A673 (cell line): ENCODE results near the gene HOXB8. TPM values are rescaled to one million over a fixed set of nuclear protein-coding genes. Genes with fewer than 3 reads are reported as not detected.

Experiments used
- BruUV-seq: library from RNA; stranded (reverse); fragments of 400-500 nt; replicated peaks from 2 replicates; lab custom pipeline; 2021; lab: Mats Ljungman, UMichigan
- CTCF ChIA-PET: fragments of 300-600 bp; sonication (Branson Sonifier 250); formaldehyde crosslinking; loops from one replicate; lab custom pipeline; 2022; ENCODE audit warnings: antibody characterized with exemption; lab: Charles Lee
- POLR2A ChIA-PET: fragments of 300-600 bp; sonication (Branson Sonifier 250); formaldehyde crosslinking; loops from one replicate; lab custom pipeline; 2022; ENCODE audit warnings: antibody characterized with exemption; ENCODE audit not compliant: low non-redundant PET; lab: Charles Lee
- DNase-seq: peaks from one replicate; pipeline ENCODE4 v3.0.0-alpha.2; 2015; ENCODE audit warnings: low spot score
- H3K27ac ChIP-seq: fragments of 200-600 bp; sonication (generic); 2 replicates; pipeline ENCODE4 v1.5.1; 2016; ENCODE audit warnings: mixed run types, low read depth, mild to moderate bottlenecking, mixed read lengths, antibody characterized with exemption, low read length; ENCODE audit not compliant: poor library complexity, severe bottlenecking
- H3K27me3 ChIP-seq: fragments of 200-600 bp; sonication (generic); replicated peaks from 2 replicates; pipeline ENCODE4 v1.6.1; 2017; ENCODE audit warnings: mixed run types, low read depth, mild to moderate bottlenecking, mixed read lengths, antibody characterized with exemption, low read length; ENCODE audit not compliant: insufficient read depth, poor library complexity
- H3K36me3 ChIP-seq: fragments of 200-600 bp; sonication (generic); 2 replicates; pipeline ENCODE4 v1.6.1; 2016; ENCODE audit warnings: mixed run types, mild to moderate bottlenecking, mixed read lengths, antibody characterized with exemption, low read length; ENCODE audit not compliant: insufficient read depth, poor library complexity, severe bottlenecking
- H3K4me1 ChIP-seq: fragments of 200-600 bp; sonication (generic); 2 replicates; pipeline ENCODE4 v1.6.1; 2017; ENCODE audit warnings: mixed run types, mild to moderate bottlenecking, mixed read lengths, antibody characterized with exemption, low read length; ENCODE audit not compliant: insufficient read depth, poor library complexity, severe bottlenecking
- H3K4me3 ChIP-seq: fragments of 200-600 bp; sonication (generic); 2 replicates; pipeline ENCODE4 v1.5.1; 2016; ENCODE audit warnings: low read depth, mixed run types, mild to moderate bottlenecking, mixed read lengths, low read length; ENCODE audit not compliant: poor library complexity, severe bottlenecking
- H3K9me3 ChIP-seq: fragments of 200-600 bp; sonication (generic); 2 replicates; pipeline ENCODE4 v1.6.1; 2016; ENCODE audit warnings: mixed run types, low read depth, mild to moderate bottlenecking, mixed read lengths, antibody characterized with exemption, low read length; ENCODE audit not compliant: poor library complexity, severe bottlenecking
- EZH2 ChIP-seq: fragments of 200-600 bp; sonication (generic); IDR thresholded peaks from 2 replicates; pipeline ENCODE4 v1.6.1; 2017; ENCODE audit warnings: borderline replicate concordance, low read depth, mild to moderate bottlenecking, mixed read lengths, antibody characterized with exemption, low read length; ENCODE audit not compliant: poor library complexity, severe bottlenecking
- intact Hi-C: fragments of 100-400 bp; cut with micrococcal nuclease; formaldehyde crosslinking; loops from one replicate; pipeline ENCODE4 v1.10.0; 2022; ENCODE audit not compliant: unreplicated experiment
- total RNA-seq: library from RNA; stranded (reverse); gene quantifications from 2 replicates; pipeline ENCODE4 v1.2.3, GENCODE V29; 2021
- TF ChIP-seq, protein P1 (sequence below): fragments of 300-800, 200-600 bp; sonication (generic); conservative IDR thresholded peaks from 2 replicates; pipeline ENCODE4 v1.5.1; 2017; ENCODE audit warnings: low read depth, mild to moderate bottlenecking, antibody characterized with exemption, low read length, moderate library complexity, mixed read lengths

Gene HOXB8
- total RNA-seq, 1 experiment from 2014 or later = 13.1 TPM

DNA sequence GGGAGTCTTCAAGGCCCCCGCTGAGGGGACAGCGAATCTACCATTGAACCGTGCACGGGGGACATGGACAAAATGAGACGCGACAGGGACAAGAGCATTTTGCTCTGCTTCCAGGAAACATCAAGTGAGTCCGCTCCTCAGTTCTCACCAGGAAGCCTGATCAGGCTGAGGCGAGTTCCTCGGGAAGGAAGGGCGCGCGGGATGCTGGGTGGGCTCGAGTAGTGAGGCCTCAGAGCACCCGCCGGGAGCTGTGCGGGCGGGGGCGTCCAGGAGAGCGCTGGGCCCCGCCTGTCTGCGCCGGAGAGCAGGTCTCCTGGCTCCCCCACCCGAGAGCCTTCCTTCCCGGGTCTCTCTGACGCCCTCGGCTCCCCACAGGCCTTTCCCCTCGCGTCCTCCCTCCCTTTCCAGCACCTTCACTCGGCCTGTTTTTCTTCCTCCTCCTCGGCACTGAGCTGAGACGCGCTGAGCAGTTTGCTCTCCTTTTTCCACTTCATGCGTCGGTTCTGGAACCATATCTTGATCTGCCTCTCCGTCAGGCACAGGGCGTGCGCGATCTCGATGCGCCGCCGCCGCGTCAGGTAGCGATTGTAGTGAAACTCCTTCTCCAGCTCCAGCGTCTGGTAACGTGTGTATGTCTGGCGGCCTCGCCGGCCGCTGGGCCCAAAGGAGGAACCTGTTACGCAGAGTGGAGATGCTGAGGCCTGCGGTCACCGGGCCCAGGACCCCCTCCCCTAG lies 18.9 kb downstream of the HOXB8 start:
- BruUV-seq = no TSS peak
- Histone ChIP-seq H3K36me3 (peaks cover 10% of the 10 kb centered on the region), H3K9me3 (no peaks in the 10 kb centered on the region), H3K27me3 (no peaks in the 10 kb centered on the region), H3K27ac (no peak overlapping the region), H3K4me3 (no peak overlapping the region), H3K4me1 (peaks cover 36% of the 10 kb centered on the region)
- ChIA-PET POLR2A (interaction anchor here (0.7 kb wide), 1 partner anchor 338 kb away, joined by 14 read pairs; no protein-coding TSS in a partner anchor), CTCF (interaction anchor here (0.7 kb wide), 1 partner anchor 245 kb away, joined by 3 read pairs; no protein-coding TSS in a partner anchor)
- no peak for DNase-seq
- intact Hi-C loops = no loop called here
- TF ChIP-seq, protein P1, sequence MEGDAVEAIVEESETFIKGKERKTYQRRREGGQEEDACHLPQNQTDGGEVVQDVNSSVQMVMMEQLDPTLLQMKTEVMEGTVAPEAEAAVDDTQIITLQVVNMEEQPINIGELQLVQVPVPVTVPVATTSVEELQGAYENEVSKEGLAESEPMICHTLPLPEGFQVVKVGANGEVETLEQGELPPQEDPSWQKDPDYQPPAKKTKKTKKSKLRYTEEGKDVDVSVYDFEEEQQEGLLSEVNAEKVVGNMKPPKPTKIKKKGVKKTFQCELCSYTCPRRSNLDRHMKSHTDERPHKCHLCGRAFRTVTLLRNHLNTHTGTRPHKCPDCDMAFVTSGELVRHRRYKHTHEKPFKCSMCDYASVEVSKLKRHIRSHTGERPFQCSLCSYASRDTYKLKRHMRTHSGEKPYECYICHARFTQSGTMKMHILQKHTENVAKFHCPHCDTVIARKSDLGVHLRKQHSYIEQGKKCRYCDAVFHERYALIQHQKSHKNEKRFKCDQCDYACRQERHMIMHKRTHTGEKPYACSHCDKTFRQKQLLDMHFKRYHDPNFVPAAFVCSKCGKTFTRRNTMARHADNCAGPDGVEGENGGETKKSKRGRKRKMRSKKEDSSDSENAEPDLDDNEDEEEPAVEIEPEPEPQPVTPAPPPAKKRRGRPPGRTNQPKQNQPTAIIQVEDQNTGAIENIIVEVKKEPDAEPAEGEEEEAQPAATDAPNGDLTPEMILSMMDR = no peak
- no peak for TF ChIP-seq EZH2

DNA sequence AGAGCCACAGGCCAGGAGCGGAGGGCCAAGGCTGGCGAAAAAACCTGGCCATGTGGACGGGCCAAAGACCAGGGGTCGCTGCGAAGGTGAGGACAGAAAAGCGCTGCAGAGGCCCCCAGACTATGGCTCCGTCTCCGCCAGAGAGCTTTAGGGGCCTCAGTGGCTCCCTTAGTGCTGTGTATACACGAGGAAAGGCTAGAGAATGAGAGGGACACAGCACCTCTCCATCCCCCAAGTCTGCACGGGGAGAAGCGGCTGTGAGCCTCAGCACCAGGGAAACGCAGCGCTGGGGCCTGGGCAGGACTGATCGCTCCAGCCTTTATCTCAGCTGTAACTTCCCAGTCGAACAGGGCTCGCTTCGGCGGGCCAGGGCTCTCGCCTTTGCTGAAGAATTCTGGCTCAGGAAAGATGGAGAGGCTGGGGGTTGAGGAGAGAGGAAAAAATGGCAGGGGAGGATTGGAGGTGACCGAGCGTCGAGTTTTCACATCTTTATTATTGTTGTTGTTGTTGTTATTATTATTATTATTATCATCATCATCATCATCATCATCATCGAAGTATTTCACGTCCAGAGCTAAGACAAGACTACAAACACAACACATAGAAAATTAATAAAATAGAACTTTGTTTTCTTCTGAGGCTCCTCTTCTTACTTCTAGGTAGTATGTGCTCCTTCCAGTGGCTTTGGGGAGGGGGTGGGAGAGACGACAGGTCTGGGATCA lies 19.7 kb downstream of the HOXB8 start:
- peaks cover 36% of the 10 kb centered on the region for H3K4me1 ChIP-seq

More for the DNA sequence above, 19.7 kb downstream of the HOXB8 start:
- H3K4me3 ChIP-seq = no peak overlapping the region
- no peak overlapping the region for H3K27ac ChIP-seq
- ChIA-PET CTCF (interaction anchor here (0.6 kb wide), 1 partner anchor 227 kb away, joined by 13 read pairs; no protein-coding TSS in a partner anchor), POLR2A (interaction anchor here (0.7 kb wide), 1 partner anchor 337 kb away, joined by 14 read pairs; no protein-coding TSS in a partner anchor)
- H3K27me3 ChIP-seq = no peaks in the 10 kb centered on the region
- TF ChIP-seq EZH2 = no peak
- TF ChIP-seq, protein P1 = no peak
- H3K36me3 ChIP-seq = peaks cover 12% of the 10 kb centered on the region
- no TSS peak for BruUV-seq
- DNase-seq = no peak
- H3K9me3 ChIP-seq = no peaks in the 10 kb centered on the region
- intact Hi-C loops = no loop called here
